ENCODE data around the gene DHRS3.

GRCh38 chr1:12604986-12605385, 13.0 kb downstream of the DHRS3 start:
- TF ChIP-seq POLR2A (IDR thresholded peaks at IDR 0.05) (no peak), EP300 (IDR thresholded peaks at IDR 0.05) (no peak)
- TF ChIP-seq, protein P1, sequence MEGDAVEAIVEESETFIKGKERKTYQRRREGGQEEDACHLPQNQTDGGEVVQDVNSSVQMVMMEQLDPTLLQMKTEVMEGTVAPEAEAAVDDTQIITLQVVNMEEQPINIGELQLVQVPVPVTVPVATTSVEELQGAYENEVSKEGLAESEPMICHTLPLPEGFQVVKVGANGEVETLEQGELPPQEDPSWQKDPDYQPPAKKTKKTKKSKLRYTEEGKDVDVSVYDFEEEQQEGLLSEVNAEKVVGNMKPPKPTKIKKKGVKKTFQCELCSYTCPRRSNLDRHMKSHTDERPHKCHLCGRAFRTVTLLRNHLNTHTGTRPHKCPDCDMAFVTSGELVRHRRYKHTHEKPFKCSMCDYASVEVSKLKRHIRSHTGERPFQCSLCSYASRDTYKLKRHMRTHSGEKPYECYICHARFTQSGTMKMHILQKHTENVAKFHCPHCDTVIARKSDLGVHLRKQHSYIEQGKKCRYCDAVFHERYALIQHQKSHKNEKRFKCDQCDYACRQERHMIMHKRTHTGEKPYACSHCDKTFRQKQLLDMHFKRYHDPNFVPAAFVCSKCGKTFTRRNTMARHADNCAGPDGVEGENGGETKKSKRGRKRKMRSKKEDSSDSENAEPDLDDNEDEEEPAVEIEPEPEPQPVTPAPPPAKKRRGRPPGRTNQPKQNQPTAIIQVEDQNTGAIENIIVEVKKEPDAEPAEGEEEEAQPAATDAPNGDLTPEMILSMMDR (IDR thresholded peaks at IDR 0.05), result no peak
